Neutrophil (primary cell): ENCODE measurements around the gene DCDC2C.

Experiments
- H3K27ac ChIP-seq: fragments of 200-600 bp; sonication (generic); 2 replicates; pipeline ENCODE4 v1.5.1; 2016; ENCODE audit warnings: mild to moderate bottlenecking, moderate library complexity
- H3K27me3 ChIP-seq: fragments of 200-600 bp; sonication (generic); 2 replicates; pipeline ENCODE4 v1.6.0; 2016; ENCODE audit warnings: mild to moderate bottlenecking
- H3K36me3 ChIP-seq: fragments of 200-600 bp; sonication (generic); 2 replicates; pipeline ENCODE4 v1.5.1; 2017
- H3K4me1 ChIP-seq, 2 experiments: fragments of 200-600 bp in 1 of 2; sonication (generic) in 1 of 2; 1 replicate in 1 of 2; 2 replicates in 1 of 2; pipeline versions ENCODE4 v1.5.1 to v1.6.1; 2013 to 2016; ENCODE audit warnings: low read depth in 1 of 2, low read length in 1 of 2, mild to moderate bottlenecking in 1 of 2, moderate library complexity in 1 of 2; ENCODE audit not compliant: control insufficient read depth in 1 of 2, insufficient read depth in 1 of 2
- H3K4me3 ChIP-seq, 2 experiments: fragments of 200-600 bp in 1 of 2; sonication (generic) in 1 of 2; 1 replicate in 1 of 2; 2 replicates in 1 of 2; pipeline ENCODE4 v1.5.1; 2013 to 2016; ENCODE audit warnings: low read depth in 1 of 2, low read length in 1 of 2, mild to moderate bottlenecking in 1 of 2, moderate library complexity in 1 of 2
- H3K9me3 ChIP-seq: fragments of 200-600 bp; sonication (generic); 2 replicates; pipeline ENCODE4 v1.5.1; 2016
- TF ChIP-seq, protein P1 (sequence below): fragments of 200-600 bp; sonication (generic); IDR thresholded peaks from 2 replicates; pipeline ENCODE4 v1.5.1; 2016; ENCODE audit warnings: antibody characterized with exemption

The DCDC2C gene

DNA sequence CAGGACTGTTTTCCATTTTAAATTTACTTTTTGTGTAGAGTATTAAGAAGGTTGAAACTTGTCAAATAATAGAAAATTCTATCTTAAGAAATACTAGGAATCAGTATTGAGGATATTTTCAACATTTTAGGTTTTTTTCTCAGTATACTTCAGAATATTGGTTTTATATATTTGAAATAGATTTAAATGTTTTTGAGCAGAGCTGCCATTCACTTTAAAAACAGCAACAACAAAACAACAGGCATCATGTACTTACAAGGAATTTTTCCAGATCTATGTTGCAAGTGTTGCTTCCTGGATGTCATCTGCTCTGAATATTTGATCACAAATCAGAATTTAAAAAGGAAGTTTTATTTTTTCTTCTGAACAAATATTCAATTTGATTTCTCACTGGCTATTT, 84.4 kb downstream of the DCDC2C start:
- no peaks in the 10 kb centered on the region for H3K4me1 ChIP-seq
- no peaks in the 10 kb centered on the region for H3K36me3 ChIP-seq
- no peak overlapping the region for H3K4me3 ChIP-seq
- no peak overlapping the region for H3K27ac ChIP-seq
- TF ChIP-seq, protein P1, sequence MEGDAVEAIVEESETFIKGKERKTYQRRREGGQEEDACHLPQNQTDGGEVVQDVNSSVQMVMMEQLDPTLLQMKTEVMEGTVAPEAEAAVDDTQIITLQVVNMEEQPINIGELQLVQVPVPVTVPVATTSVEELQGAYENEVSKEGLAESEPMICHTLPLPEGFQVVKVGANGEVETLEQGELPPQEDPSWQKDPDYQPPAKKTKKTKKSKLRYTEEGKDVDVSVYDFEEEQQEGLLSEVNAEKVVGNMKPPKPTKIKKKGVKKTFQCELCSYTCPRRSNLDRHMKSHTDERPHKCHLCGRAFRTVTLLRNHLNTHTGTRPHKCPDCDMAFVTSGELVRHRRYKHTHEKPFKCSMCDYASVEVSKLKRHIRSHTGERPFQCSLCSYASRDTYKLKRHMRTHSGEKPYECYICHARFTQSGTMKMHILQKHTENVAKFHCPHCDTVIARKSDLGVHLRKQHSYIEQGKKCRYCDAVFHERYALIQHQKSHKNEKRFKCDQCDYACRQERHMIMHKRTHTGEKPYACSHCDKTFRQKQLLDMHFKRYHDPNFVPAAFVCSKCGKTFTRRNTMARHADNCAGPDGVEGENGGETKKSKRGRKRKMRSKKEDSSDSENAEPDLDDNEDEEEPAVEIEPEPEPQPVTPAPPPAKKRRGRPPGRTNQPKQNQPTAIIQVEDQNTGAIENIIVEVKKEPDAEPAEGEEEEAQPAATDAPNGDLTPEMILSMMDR, result no peak
- no peaks in the 10 kb centered on the region for H3K27me3 ChIP-seq
- no peaks in the 10 kb centered on the region for H3K9me3 ChIP-seq

DNA sequence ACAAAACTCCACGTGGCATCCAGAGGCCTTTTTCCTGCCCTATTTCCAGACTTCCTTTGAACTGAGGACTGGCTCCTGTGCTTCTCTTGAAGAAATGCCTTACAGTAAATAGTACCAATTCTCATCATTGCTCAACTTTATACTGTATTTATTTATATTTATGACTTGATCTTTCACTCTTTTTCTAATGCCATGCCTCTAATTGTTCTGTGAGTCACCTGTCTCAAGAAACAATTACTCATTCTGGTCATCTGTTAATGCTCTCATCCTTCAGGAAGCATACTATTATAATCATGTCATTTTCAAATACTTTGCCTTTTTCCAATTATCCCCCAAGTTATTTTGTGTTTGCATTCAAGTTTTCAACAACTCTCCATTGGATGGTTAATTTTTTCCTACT, 85.9 kb downstream of the DCDC2C start:
- Histone ChIP-seq H3K4me1 (no peaks in the 10 kb centered on the region), H3K36me3 (no peaks in the 10 kb centered on the region), H3K27me3 (no peaks in the 10 kb centered on the region), H3K9me3 (no peaks in the 10 kb centered on the region), H3K27ac (no peak overlapping the region), H3K4me3 (no peak overlapping the region)
- TF ChIP-seq, protein P1, result no peak

DNA sequence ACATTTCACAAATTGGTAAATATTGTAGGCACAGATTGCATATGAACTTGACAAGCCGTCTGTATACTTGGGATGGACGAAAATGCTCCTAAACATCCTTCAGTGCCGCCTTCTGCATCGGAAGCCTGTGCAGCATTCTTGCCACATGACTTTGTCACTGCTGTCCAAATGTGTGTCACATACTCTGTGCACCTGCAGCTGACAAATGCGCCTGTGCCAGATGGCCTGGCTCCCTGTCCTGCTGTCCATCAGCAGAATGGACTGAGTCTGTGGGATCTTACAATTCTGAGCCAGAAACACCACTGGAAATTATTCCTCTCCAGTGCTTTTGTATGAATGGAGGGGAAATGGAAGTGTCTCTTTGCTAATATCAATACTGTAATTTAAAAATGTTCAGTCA, 89.9 kb downstream of the DCDC2C start:
- TF ChIP-seq, protein P1, result no peak
- no peaks in the 10 kb centered on the region for H3K4me1 ChIP-seq

DNA sequence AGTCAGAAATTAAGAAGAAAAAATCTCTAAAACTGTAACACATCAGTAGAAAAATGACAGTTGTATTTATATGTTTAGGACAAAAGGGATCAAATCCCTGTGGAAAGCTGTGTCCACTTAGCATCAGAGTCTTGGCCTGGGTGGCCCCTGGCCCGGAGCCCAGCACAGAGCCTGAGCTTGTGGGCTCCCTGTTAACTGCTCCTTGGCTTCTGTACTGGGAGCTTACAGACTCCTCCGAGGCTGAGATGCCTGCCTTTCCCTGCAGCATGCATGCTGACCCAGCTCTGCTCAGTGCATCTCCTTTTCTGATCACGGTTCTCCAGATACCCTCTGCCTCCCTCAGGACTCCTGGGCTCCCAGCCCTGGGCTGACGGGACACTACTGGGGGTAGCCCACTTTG, 98.1 kb downstream of the DCDC2C start:
- Histone ChIP-seq H3K36me3 (no peaks in the 10 kb centered on the region), H3K9me3 (no peaks in the 10 kb centered on the region)
- TF ChIP-seq, protein P1, result no peak

More for the DNA sequence above, 89.9 kb downstream of the DCDC2C start:
- Histone ChIP-seq H3K4me3 (no peak overlapping the region), H3K9me3 (no peaks in the 10 kb centered on the region), H3K36me3 (no peaks in the 10 kb centered on the region), H3K27ac (no peak overlapping the region), H3K27me3 (no peaks in the 10 kb centered on the region)

DNA sequence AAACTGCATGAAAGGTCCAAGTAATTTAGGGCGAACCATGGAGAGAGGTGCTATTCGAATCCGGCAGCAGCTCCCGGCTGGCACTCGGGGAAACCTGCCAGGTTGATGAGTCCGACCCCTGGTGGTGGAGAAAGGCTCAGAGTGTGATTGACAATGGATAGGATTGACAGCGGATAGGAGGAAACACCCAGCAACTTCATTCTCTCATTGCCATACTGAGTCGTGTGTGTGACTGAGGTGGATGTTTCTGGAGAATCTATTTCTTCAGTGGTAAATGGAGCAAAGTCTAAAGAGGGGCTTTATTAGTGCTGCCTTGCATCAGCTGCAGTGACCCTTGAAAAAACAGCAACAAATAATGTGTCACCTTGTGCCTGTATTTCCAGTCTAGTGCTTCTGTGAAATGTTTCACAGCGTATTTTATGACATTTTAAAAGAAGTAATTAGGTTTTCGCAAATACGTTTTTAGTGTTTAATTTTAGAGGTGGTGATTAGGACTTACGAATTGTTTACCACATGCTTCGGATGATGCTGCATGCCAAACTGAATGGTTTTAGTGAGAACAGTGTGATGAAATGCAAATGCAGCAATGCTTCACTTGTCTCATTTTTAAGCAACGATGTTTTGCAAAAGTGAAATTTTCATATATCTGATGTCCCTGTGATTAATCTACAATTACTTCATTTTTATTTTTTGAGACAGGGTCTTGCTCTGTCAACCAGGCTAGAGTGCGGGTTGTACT, 102.0 kb downstream of the DCDC2C start:
- TF ChIP-seq, protein P1, result no peak
- H3K4me3 ChIP-seq, result no peak overlapping the region
- no peaks in the 10 kb centered on the region for H3K4me1 ChIP-seq
- H3K27ac ChIP-seq, result no peak overlapping the region
- H3K36me3 ChIP-seq, result no peaks in the 10 kb centered on the region
- H3K9me3 ChIP-seq, result no peaks in the 10 kb centered on the region
- peaks cover 12% of the 10 kb centered on the region for H3K27me3 ChIP-seq

More for the DNA sequence above, 98.1 kb downstream of the DCDC2C start:
- no peak overlapping the region for H3K4me3 ChIP-seq
- no peaks in the 10 kb centered on the region for H3K4me1 ChIP-seq
- no peak overlapping the region for H3K27ac ChIP-seq
- peaks cover 12% of the 10 kb centered on the region for H3K27me3 ChIP-seq
